Esophagus (tissue), 2 donors: ENCODE results near the gene OSER1. TPM values are rescaled to one million over a fixed set of nuclear protein-coding genes. Genes with fewer than 3 reads are reported as not detected.

Experiments used
- H3K27ac ChIP-seq, 2 donors: one replicate each; pipeline ENCODE4 v1.5.1; 2013; ENCODE audit warnings: low read depth in 2 of 2, mild to moderate bottlenecking in 2 of 2, inconsistent platforms in 1 of 2, low read length in 1 of 2, moderate library complexity in 1 of 2
- H3K27me3 ChIP-seq, 2 donors: one replicate each; pipeline ENCODE4 v1.6.1; 2013; ENCODE audit warnings: low read length in 2 of 2, control low read depth in 1 of 2, mild to moderate bottlenecking in 1 of 2; ENCODE audit not compliant: insufficient read depth in 2 of 2, control insufficient read depth in 1 of 2
- H3K36me3 ChIP-seq, 2 donors: one replicate each; pipeline ENCODE4 v1.6.1; 2013; ENCODE audit warnings: low read length in 1 of 2; ENCODE audit not compliant: control insufficient read depth in 2 of 2, insufficient read depth in 2 of 2
- H3K4me1 ChIP-seq, 2 donors: one replicate each; pipeline ENCODE4 v1.6.1; 2013; ENCODE audit warnings: low read length in 1 of 2; ENCODE audit not compliant: control insufficient read depth in 2 of 2, insufficient read depth in 2 of 2
- H3K4me3 ChIP-seq, 2 donors: one replicate each; pipeline ENCODE4 v1.5.1; 2013; ENCODE audit warnings: low read length in 2 of 2, mild to moderate bottlenecking in 2 of 2, low read depth in 1 of 2, moderate library complexity in 1 of 2
- H3K9me3 ChIP-seq, 2 donors: one replicate each; pipeline ENCODE4 v1.6.1; 2013; ENCODE audit warnings: mild to moderate bottlenecking in 2 of 2, low read depth in 1 of 2, low read length in 1 of 2, moderate library complexity in 1 of 2; ENCODE audit not compliant: control insufficient read depth in 2 of 2, insufficient read depth in 1 of 2
- WGBS, 2 donors: extraction: QIAGEN DNeasy Blood & Tissue Kit; methylation state at CpG; one replicate each; pipeline ENCODE4 v1.1.7; 2013; 5-methylcytosine and 5-hydroxymethylcytosine counted together
- polyA plus RNA-seq, 2 donors: library from polyadenylated mRNA; stranded (reverse); fragments of 200-250 nt; gene quantifications; one replicate each; pipeline ENCODE4 v1.2.3, GENCODE V29; 2013
- donor health status: healthy with polysubstance abuse.
- donor health status: Bipolar disorder and iron deficiency.

Gene OSER1
- polyA plus RNA-seq, 2 donors = 27.6 to 33.7 TPM

GRCh38 chr20:44206132-44206531 is 4.4 kb downstream of the OSER1 start:
- H3K36me3 ChIP-seq = peaks cover 2 to 3% of the 10 kb centered on the region in 2 donors
- peaks cover 0 to 2% of the 10 kb centered on the region in 2 donors for H3K4me1 ChIP-seq
- H3K27me3 ChIP-seq = no peaks in the 10 kb centered on the region
- H3K9me3 ChIP-seq = no peaks in the 10 kb centered on the region
- no peak overlapping the region for H3K4me3 ChIP-seq
- H3K27ac ChIP-seq = no peak overlapping the region

GRCh38 chr20:44204832-44205215 is 5.7 kb downstream of the OSER1 start:
- 63 to 76% methylated on average over 10 of the region's 10 CpGs for WGBS, 2 donors
- peak overlapping the region; percentile 78 to 98 for H3K27ac ChIP-seq

GRCh38 chr20:44204156-44204831 is 6.3 kb downstream of the OSER1 start:
- H3K36me3 ChIP-seq = peaks cover 8 to 9% of the 10 kb centered on the region in 2 donors
- H3K27ac ChIP-seq = peak overlapping the region; percentile 97 to 98

More at GRCh38 chr20:44204832-44205215, 5.7 kb downstream of the OSER1 start:
- Histone ChIP-seq H3K4me3 (peak overlapping the region in 1 of 2 donors; percentile 15), H3K4me1 (peaks cover 0 to 4% of the 10 kb centered on the region in 2 donors), H3K9me3 (no peaks in the 10 kb centered on the region), H3K36me3 (peaks cover 7 to 8% of the 10 kb centered on the region in 2 donors), H3K27me3 (no peaks in the 10 kb centered on the region)

GRCh38 chr20:44203161-44203560 is 7.4 kb downstream of the OSER1 start:
- Histone ChIP-seq H3K4me1 (peaks cover 0 to 4% of the 10 kb centered on the region in 2 donors), H3K36me3 (peaks cover 9 to 13% of the 10 kb centered on the region in 2 donors), H3K9me3 (no peaks in the 10 kb centered on the region), H3K27me3 (no peaks in the 10 kb centered on the region), H3K4me3 (no peak overlapping the region), H3K27ac (no peak overlapping the region)
- 79 to 87% methylated on average over 2 of the region's 2 CpGs for WGBS, 2 donors

More at GRCh38 chr20:44204156-44204831, 6.3 kb downstream of the OSER1 start:
- H3K4me1 ChIP-seq = peaks cover 0 to 4% of the 10 kb centered on the region in 2 donors
- no peak overlapping the region for H3K4me3 ChIP-seq
- H3K27me3 ChIP-seq = no peaks in the 10 kb centered on the region
- no peaks in the 10 kb centered on the region for H3K9me3 ChIP-seq
- WGBS, 2 donors = 57 to 72% methylated on average over 4 of the region's 4 CpGs

GRCh38 chr20:44200983-44201382 is 9.6 kb downstream of the OSER1 start:
- Histone ChIP-seq H3K4me1 (peaks cover 0 to 4% of the 10 kb centered on the region in 2 donors), H3K36me3 (peaks cover 16 to 23% of the 10 kb centered on the region in 2 donors), H3K4me3 (no peak overlapping the region), H3K27ac (no peak overlapping the region), H3K9me3 (no peaks in the 10 kb centered on the region), H3K27me3 (no peaks in the 10 kb centered on the region)
- 67 to 92% methylated on average over 2 of the region's 2 CpGs for WGBS, 2 donors

- no peak overlapping the region for H3K27ac ChIP-seq
- H3K27me3 ChIP-seq = no peaks in the 10 kb centered on the region
- WGBS, 2 donors = 72 to 83% methylated on average over 4 of the region's 4 CpGs
- H3K9me3 ChIP-seq = no peaks in the 10 kb centered on the region
- peaks cover 0 to 4% of the 10 kb centered on the region in 2 donors for H3K4me1 ChIP-seq
- peaks cover 16 to 23% of the 10 kb centered on the region in 2 donors for H3K36me3 ChIP-seq
- H3K4me3 ChIP-seq = no peak overlapping the region
These were observed 10.2 kb downstream of the OSER1 start for GRCh38 chr20:44200371-44200770.

GRCh38 chr20:44199877-44200276 is 10.7 kb downstream of the OSER1 start:
- peaks cover 0 to 4% of the 10 kb centered on the region in 2 donors for H3K4me1 ChIP-seq

GRCh38 chr20:44198872-44199271 is 11.7 kb downstream of the OSER1 start:
- Histone ChIP-seq H3K36me3 (peaks cover 16 to 21% of the 10 kb centered on the region in 2 donors), H3K4me3 (no peak overlapping the region), H3K27me3 (no peaks in the 10 kb centered on the region), H3K9me3 (no peaks in the 10 kb centered on the region), H3K4me1 (peaks cover 0 to 2% of the 10 kb centered on the region in 2 donors), H3K27ac (no peak overlapping the region)
- WGBS, 2 donors = 86 to 89% methylated on average over 4 of the region's 4 CpGs

More at GRCh38 chr20:44199877-44200276, 10.7 kb downstream of the OSER1 start:
- Histone ChIP-seq H3K27ac (no peak overlapping the region), H3K9me3 (no peaks in the 10 kb centered on the region), H3K4me3 (no peak overlapping the region), H3K36me3 (peaks cover 16 to 23% of the 10 kb centered on the region in 2 donors), H3K27me3 (no peaks in the 10 kb centered on the region)
- 89 to 90% methylated on average over 4 of the region's 4 CpGs for WGBS, 2 donors

GRCh38 chr20:44196271-44196670 is 14.3 kb downstream of the OSER1 start:
- WGBS, 2 donors = 60% methylated on average over 3 of the region's 3 CpGs
- peaks cover 16 to 21% of the 10 kb centered on the region in 2 donors for H3K36me3 ChIP-seq
- peaks cover 0 to 2% of the 10 kb centered on the region in 2 donors for H3K4me1 ChIP-seq
- H3K4me3 ChIP-seq = no peak overlapping the region
- H3K9me3 ChIP-seq = no peaks in the 10 kb centered on the region
- no peaks in the 10 kb centered on the region for H3K27me3 ChIP-seq
- H3K27ac ChIP-seq = no peak overlapping the region

GRCh38 chr20:44195605-44196004 is 15.0 kb downstream of the OSER1 start:
- H3K36me3 ChIP-seq = peaks cover 16 to 21% of the 10 kb centered on the region in 2 donors
- peaks cover 0 to 2% of the 10 kb centered on the region in 2 donors for H3K4me1 ChIP-seq
- H3K4me3 ChIP-seq = no peak overlapping the region
- no peaks in the 10 kb centered on the region for H3K9me3 ChIP-seq
- no peaks in the 10 kb centered on the region for H3K27me3 ChIP-seq
- WGBS, 2 donors = 84 to 94% methylated on average over 1 of the region's 1 CpG
- no peak overlapping the region for H3K27ac ChIP-seq
